Breast epithelium (tissue), 4 donors: Measurements from ENCODE around the gene CCL14. TPM values are rescaled to one million over a fixed set of nuclear protein-coding genes. Genes with fewer than 3 reads are reported as not detected.

Source experiments
- DNase-seq, 2 donors: peaks; one replicate each; pipeline ENCODE4 v3.0.0-alpha.2; 2019; ENCODE audit warnings: low spot score in 2 of 2
- H3K27ac ChIP-seq, 2 donors: fragments of 200-600 bp; sonication (generic) in 1 of 2; one replicate each; pipeline ENCODE4 v1.5.1; 2016 to 2019; ENCODE audit warnings: mild to moderate bottlenecking in 1 of 2
- H3K27me3 ChIP-seq, 2 donors: fragments of 200-600 bp; sonication (generic) in 1 of 2; one replicate each; pipeline versions ENCODE4 v1.5.1 to v1.6.0; 2017 to 2019; ENCODE audit warnings: control low read depth in 1 of 2, mild to moderate bottlenecking in 1 of 2
- H3K36me3 ChIP-seq: fragments of 200-600 bp; one replicate; pipeline ENCODE4 v1.5.1; 2019
- H3K4me1 ChIP-seq, 2 donors: fragments of 200-600 bp; sonication (generic); one replicate each; pipeline ENCODE4 v1.5.1; 2016 to 2019; ENCODE audit warnings: control low read depth in 1 of 2
- H3K4me3 ChIP-seq, 3 donors: fragments of 200-600 bp; sonication (generic); 1 replicate in 2 of 3; 2 replicates in 1 of 3; pipeline ENCODE4 v1.5.1; 2016 to 2019; ENCODE audit warnings: mild to moderate bottlenecking in 3 of 3, moderate library complexity in 2 of 3
- H3K9me3 ChIP-seq, 2 donors: fragments of 200-600 bp; sonication (generic) in 1 of 2; one replicate each; pipeline ENCODE4 v1.5.1; 2016 to 2019; ENCODE audit warnings: control low read depth in 1 of 2
- CTCF ChIP-seq, 3 donors: fragments of 450-650 bp; IDR thresholded peaks; one replicate each; pipeline ENCODE4 v1.5.1; 2016 to 2017; ENCODE audit warnings: antibody characterized with exemption in 3 of 3, mild to moderate bottlenecking in 3 of 3, moderate library complexity in 3 of 3
- POLR2A ChIP-seq: fragments of 450-650 bp; IDR thresholded peaks from one replicate; pipeline ENCODE4 v1.6.1; 2016; ENCODE audit warnings: antibody characterized with exemption, mild to moderate bottlenecking, moderate library complexity
- POLR2AphosphoS5 ChIP-seq, 3 donors: sonication (generic); formaldehyde crosslinking; IDR thresholded peaks; one replicate each; pipeline ENCODE4 v1.6.1; 2017; ENCODE audit warnings: antibody characterized with exemption in 3 of 3
- intact Hi-C: fragments of 100-400 bp; cut with DNase I; formaldehyde crosslinking; loops from one replicate; pipeline ENCODE4 v1.15.1; 2023; ENCODE audit warnings: low total_unique reads
- total RNA-seq, 3 donors: library from RNA; depleted of rRNA; stranded (reverse); fragments of >200 nt; gene quantifications; one replicate each; pipeline ENCODE4 v1.1.0, GENCODE V29; 2016

The CCL14 gene
- total RNA-seq, 3 donors from 2014 or later: 12.4 to 54.1 (median 31.5) TPM

- H3K27ac ChIP-seq: no peak within 1 kb of the TSS
- no peaks in the 10 kb centered on the region for H3K4me1 ChIP-seq
- intact Hi-C loops: loop anchor here (2.0 kb wide), 1 partner anchor 36 kb away; the partner anchor contains the start of gene CCL23
- no peak for TF ChIP-seq POLR2AphosphoS5 (IDR thresholded peaks at IDR 0.05)
- TF ChIP-seq CTCF (IDR thresholded peaks at IDR 0.05): no peak
- no peak for TF ChIP-seq POLR2A
- no peaks in the 10 kb centered on the region for H3K36me3 ChIP-seq
- H3K9me3 ChIP-seq: no peaks in the 10 kb centered on the region
- H3K27me3 ChIP-seq: no peaks in the 10 kb centered on the region
- H3K4me3 ChIP-seq: no peak within 1 kb of the TSS
- no peak for DNase-seq
These were observed 5.3 kb downstream of the CCL14 start, which contains the start of gene CCL16 for GRCh38 chr17:35981246-35981645. Gene CCL16 (minus strand): TSS chr17:35981497. CDS start chr17:35981420, 77 bp downstream.

- no peak for TF ChIP-seq POLR2AphosphoS5 (IDR thresholded peaks at IDR 0.05)
- intact Hi-C loops: no loop called here
- Histone ChIP-seq H3K36me3 (no peaks in the 10 kb centered on the region), H3K27me3 (no peaks in the 10 kb centered on the region), H3K27ac (no peak overlapping the region), H3K4me3 (no peak overlapping the region), H3K9me3 (no peaks in the 10 kb centered on the region), H3K4me1 (no peaks in the 10 kb centered on the region)
- DNase-seq: no peak
These were observed 8.2 kb downstream of the CCL14 start for GRCh38 chr17:35978346-35978745.

- no peak for DNase-seq
- no peaks in the 10 kb centered on the region for H3K4me1 ChIP-seq
These were observed 9.0 kb downstream of the CCL14 start for GRCh38 chr17:35977509-35977908.

GRCh38 chr17:35973333-35974260 is 12.9 kb downstream of the CCL14 start:
- Histone ChIP-seq H3K27ac (no peak overlapping the region), H3K36me3 (no peaks in the 10 kb centered on the region), H3K27me3 (no peaks in the 10 kb centered on the region), H3K4me3 (no peak overlapping the region), H3K9me3 (no peaks in the 10 kb centered on the region), H3K4me1 (no peaks in the 10 kb centered on the region)
- DNase-seq: no peak
- intact Hi-C loops: loop anchor here (2.0 kb wide), 1 partner anchor 503 kb away; no protein-coding TSS in a partner anchor
- TF ChIP-seq CTCF (IDR thresholded peaks at IDR 0.05) (no peak), POLR2AphosphoS5 (IDR thresholded peaks at IDR 0.05) (no peak)

More at GRCh38 chr17:35977509-35977908, 9.0 kb downstream of the CCL14 start:
- Histone ChIP-seq H3K27ac (no peak overlapping the region), H3K27me3 (no peaks in the 10 kb centered on the region), H3K4me3 (no peak overlapping the region), H3K9me3 (no peaks in the 10 kb centered on the region), H3K36me3 (no peaks in the 10 kb centered on the region)
- intact Hi-C loops: no loop called here
- TF ChIP-seq CTCF (IDR thresholded peaks at IDR 0.05): no peak
- no peak for TF ChIP-seq POLR2AphosphoS5 (IDR thresholded peaks at IDR 0.05)
- TF ChIP-seq POLR2A: no peak

GRCh38 chr17:35972945-35973332 is 13.6 kb downstream of the CCL14 start:
- Histone ChIP-seq H3K9me3 (no peaks in the 10 kb centered on the region), H3K27me3 (no peaks in the 10 kb centered on the region), H3K36me3 (no peaks in the 10 kb centered on the region), H3K27ac (peak overlapping the region in 1 of 2 donors; percentile 21), H3K4me1 (no peaks in the 10 kb centered on the region), H3K4me3 (no peak overlapping the region)
- TF ChIP-seq CTCF (IDR thresholded peaks at IDR 0.05): no peak
- no peak for TF ChIP-seq POLR2AphosphoS5 (IDR thresholded peaks at IDR 0.05)
- no peak for TF ChIP-seq POLR2A
- intact Hi-C loops: loop anchor here (2.0 kb wide), 1 partner anchor 504 kb away; no protein-coding TSS in a partner anchor
- DNase-seq: no peak
